Measurements from ENCODE around the gene DLGAP1. TPM values are rescaled to one million over a fixed set of nuclear protein-coding genes. Genes with fewer than 3 reads are reported as not detected.

Gene DLGAP1
- polyA plus RNA-seq, 1 of the 3 experiments (the other 2 are of a cell fraction), result not detected

DNA sequence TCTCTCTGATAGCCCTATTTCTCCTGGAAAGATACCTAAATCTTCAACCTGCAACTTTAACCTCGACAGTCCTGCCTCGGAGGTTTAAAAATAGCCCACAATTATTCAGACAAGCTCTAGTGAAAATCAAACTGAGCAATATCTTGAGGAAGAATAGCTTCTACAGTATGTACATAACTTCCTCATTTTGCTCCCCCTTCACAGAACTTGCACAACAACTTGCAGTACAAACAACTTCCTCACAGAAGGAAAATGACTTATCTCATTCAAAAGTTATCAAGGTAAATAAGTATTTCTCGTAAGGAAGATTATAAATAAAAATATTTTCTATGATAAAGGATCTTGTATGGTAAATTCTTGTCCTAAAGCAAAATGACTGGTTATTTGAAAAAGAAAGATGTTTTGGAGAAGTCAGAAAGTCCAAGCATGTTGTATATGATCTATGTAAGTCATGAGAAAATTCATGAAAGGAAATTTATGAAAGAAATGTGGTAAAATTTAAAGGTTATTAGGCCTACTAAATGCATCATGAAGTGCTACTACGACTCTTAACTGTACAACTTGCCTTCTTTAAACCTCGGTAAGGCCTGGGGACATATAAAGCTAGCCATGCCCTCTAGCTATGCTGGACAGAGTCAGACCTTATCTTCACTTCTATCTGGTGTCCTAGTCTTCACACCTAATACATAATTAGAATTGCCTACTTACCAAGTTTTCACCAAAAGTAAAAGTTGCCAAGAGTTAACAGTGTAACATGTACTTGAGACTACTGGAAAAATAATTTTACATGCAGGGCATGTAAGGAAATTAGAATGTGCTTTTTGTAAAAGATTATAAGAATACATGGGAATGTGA is 394.5 kb downstream of the DLGAP1 start:
- 1% methylated on average over 5 of the region's 5 CpGs for WGBS (ENCODE audit: low lambda C conversion rate)
- DNase-seq, result no peak
- H2AFZ ChIP-seq (ENCODE audit: low read depth), result no peak overlapping the region
- H3K27me3 ChIP-seq (ENCODE audit: insufficient read depth), result no peaks in the 10 kb centered on the region
- no peaks in the 10 kb centered on the region for H3K4me1 ChIP-seq (ENCODE audit: control insufficient read depth in 1 of 2, insufficient read depth in 2 of 2, low read depth in 1 of 2, low read length in 1 of 2)
- H3K4me3 ChIP-seq (ENCODE audit: low read depth in 2 of 2, low read length in 1 of 2), result no peak overlapping the region
- no peak overlapping the region for H3K4me2 ChIP-seq
- H3K9me2 ChIP-seq, result no peaks in the 10 kb centered on the region
- H4K20me1 ChIP-seq (ENCODE audit: insufficient read depth), result no peaks in the 10 kb centered on the region
- POLR2A ChIA-PET, result no interaction called here
- no peak overlapping the region for H3K9ac ChIP-seq
- H3K9me3 ChIP-seq, result 0 out of 2 replicates have a peak, but pooled peaks cover 10% of the 10 kb centered on the region
- H3K36me3 ChIP-seq (replicated peaks in 1 of 2; ENCODE audit: control insufficient read depth in 1 of 2, insufficient read depth in 2 of 2, low read length in 1 of 2), result no peaks in the 10 kb centered on the region
- H3K79me2 ChIP-seq (ENCODE audit: insufficient read depth), result no peaks in the 10 kb centered on the region
- TF ChIP-seq, protein P1, sequence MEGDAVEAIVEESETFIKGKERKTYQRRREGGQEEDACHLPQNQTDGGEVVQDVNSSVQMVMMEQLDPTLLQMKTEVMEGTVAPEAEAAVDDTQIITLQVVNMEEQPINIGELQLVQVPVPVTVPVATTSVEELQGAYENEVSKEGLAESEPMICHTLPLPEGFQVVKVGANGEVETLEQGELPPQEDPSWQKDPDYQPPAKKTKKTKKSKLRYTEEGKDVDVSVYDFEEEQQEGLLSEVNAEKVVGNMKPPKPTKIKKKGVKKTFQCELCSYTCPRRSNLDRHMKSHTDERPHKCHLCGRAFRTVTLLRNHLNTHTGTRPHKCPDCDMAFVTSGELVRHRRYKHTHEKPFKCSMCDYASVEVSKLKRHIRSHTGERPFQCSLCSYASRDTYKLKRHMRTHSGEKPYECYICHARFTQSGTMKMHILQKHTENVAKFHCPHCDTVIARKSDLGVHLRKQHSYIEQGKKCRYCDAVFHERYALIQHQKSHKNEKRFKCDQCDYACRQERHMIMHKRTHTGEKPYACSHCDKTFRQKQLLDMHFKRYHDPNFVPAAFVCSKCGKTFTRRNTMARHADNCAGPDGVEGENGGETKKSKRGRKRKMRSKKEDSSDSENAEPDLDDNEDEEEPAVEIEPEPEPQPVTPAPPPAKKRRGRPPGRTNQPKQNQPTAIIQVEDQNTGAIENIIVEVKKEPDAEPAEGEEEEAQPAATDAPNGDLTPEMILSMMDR (IDR thresholded peaks at IDR 0.05), result no peak
- TF ChIP-seq, protein P2, sequence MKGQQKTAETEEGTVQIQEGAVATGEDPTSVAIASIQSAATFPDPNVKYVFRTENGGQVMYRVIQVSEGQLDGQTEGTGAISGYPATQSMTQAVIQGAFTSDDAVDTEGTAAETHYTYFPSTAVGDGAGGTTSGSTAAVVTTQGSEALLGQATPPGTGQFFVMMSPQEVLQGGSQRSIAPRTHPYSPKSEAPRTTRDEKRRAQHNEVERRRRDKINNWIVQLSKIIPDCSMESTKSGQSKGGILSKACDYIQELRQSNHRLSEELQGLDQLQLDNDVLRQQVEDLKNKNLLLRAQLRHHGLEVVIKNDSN (IDR thresholded peaks at IDR 0.05; ENCODE audit: borderline replicate concordance, low read depth), result no peak
- TF ChIP-seq, protein P3, sequence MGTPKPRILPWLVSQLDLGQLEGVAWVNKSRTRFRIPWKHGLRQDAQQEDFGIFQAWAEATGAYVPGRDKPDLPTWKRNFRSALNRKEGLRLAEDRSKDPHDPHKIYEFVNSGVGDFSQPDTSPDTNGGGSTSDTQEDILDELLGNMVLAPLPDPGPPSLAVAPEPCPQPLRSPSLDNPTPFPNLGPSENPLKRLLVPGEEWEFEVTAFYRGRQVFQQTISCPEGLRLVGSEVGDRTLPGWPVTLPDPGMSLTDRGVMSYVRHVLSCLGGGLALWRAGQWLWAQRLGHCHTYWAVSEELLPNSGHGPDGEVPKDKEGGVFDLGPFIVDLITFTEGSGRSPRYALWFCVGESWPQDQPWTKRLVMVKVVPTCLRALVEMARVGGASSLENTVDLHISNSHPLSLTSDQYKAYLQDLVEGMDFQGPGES (IDR thresholded peaks at IDR 0.05; ENCODE audit: low read depth, low read length), result no peak
- TF ChIP-seq GATA2 (CRISPR knock-in tag; IDR thresholded peaks at IDR 0.05), result no peak
- no peak for TF ChIP-seq EP300 (IDR thresholded peaks at IDR 0.05; ENCODE audit: borderline replicate concordance in 1 of 2, low read depth in 1 of 2, low read length in 1 of 2)
- TF ChIP-seq, protein P4, sequence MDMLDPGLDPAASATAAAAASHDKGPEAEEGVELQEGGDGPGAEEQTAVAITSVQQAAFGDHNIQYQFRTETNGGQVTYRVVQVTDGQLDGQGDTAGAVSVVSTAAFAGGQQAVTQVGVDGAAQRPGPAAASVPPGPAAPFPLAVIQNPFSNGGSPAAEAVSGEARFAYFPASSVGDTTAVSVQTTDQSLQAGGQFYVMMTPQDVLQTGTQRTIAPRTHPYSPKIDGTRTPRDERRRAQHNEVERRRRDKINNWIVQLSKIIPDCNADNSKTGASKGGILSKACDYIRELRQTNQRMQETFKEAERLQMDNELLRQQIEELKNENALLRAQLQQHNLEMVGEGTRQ (IDR thresholded peaks at IDR 0.05; ENCODE audit: borderline replicate concordance, low read depth, low read length), result no peak
- no peak for TF ChIP-seq FOXJ3 (CRISPR knock-in tag; IDR thresholded peaks at IDR 0.05)
- no peak for TF ChIP-seq TEAD4 (IDR thresholded peaks at IDR 0.05; ENCODE audit: borderline replicate concordance, insufficient read depth)
- TF ChIP-seq NFIC (IDR thresholded peaks at IDR 0.05; ENCODE audit: borderline replicate concordance), result no peak
- TF ChIP-seq POLR2AphosphoS5 (IDR thresholded peaks at IDR 0.05; ENCODE audit: low read depth, low read length), result no peak
- TF ChIP-seq CHD2 (IDR thresholded peaks at IDR 0.05; ENCODE audit: low read length, partially characterized antibody), result no peak
- no peak for TF ChIP-seq MEF2A (IDR thresholded peaks at IDR 0.05; ENCODE audit: borderline replicate concordance, low read depth)
- TF ChIP-seq NRF1 (IDR thresholded peaks at IDR 0.05; ENCODE audit: low read depth, low read length), result no peak
- TF ChIP-seq, protein P5, sequence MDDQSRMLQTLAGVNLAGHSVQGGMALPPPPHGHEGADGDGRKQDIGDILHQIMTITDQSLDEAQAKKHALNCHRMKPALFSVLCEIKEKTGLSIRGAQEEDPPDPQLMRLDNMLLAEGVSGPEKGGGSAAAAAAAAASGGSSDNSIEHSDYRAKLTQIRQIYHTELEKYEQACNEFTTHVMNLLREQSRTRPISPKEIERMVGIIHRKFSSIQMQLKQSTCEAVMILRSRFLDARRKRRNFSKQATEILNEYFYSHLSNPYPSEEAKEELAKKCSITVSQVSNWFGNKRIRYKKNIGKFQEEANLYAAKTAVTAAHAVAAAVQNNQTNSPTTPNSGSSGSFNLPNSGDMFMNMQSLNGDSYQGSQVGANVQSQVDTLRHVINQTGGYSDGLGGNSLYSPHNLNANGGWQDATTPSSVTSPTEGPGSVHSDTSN (IDR thresholded peaks at IDR 0.05), result no peak
- no peak for TF ChIP-seq TAF1 (IDR thresholded peaks at IDR 0.05; ENCODE audit: borderline replicate concordance, low read depth, low read length)
- CTCF ChIA-PET, result no interaction called here
- H3K27ac ChIP-seq (ENCODE audit: low read depth in 2 of 2, low read length in 1 of 2), result no peak overlapping the region
- no peaks in the 10 kb centered on the region for H3F3A ChIP-seq (replicated peaks; ENCODE audit: insufficient read depth)
